HG03175 (cell line): ENCODE measurements around the gene OAS2.

Experiments
- ATAC-seq: cut with Tn5 transposase; IDR thresholded peaks from one replicate; pipeline ENCODE4 v1.9.1; 2021; ENCODE audit warnings: mild to moderate bottlenecking, moderate library complexity; ENCODE audit not compliant: unreplicated experiment

Gene OAS2

DNA sequence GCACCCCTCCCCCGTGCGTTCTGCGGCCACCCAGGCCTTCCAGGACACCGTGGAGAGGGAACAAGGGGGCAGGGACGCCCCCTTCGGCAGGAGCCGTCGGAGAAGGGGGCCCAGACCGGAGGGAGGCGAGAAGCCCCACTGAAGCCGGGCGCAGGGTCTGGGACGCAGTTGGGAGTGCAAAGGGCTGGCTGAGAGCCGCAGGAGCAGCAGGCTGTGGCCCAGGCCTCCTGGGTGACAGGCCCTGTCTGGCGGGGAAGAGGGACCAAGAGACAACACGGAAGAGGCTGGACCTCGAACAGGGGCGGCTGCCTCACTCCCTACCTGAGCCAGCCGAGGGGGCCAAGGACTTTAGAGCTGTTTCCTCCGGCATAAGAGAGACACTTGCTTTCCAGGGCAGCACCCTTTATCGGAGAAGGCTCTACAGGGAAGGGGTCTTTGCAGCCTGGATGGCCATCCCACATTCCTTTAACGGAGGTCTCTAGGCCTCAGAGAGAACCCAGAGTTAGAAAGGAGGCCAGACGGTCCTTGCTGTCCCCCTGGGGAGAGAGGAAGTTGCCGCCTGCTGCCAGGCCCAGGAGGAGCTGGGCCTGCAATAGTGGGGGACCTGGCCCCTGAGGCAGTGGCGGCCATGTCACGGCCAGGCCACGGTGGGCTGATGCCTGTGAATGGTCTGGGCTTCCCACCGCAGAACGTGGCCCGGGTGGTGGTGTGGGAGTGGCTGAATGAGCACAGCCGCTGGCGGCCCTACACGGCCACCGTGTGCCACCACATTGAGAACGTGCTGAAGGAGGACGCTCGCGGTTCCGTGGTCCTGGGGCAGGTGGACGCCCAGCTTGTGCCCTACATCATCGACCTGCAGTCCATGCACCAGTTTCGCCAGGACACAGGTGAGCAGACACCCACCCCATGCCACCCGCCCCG lies 79.5 kb downstream of the OAS2 start:
- no peak for ATAC-seq

GRCh38 chr12:113058553-113058952 lies 80.2 kb downstream of the OAS2 start:
- ATAC-seq, result no peak

- ATAC-seq, result no peak
Measured at GRCh38 chr12:113059071-113059595, 80.8 kb downstream of the OAS2 start.

- no peak for ATAC-seq
Measured at GRCh38 chr12:113060336-113060960, 82.1 kb downstream of the OAS2 start.

DNA sequence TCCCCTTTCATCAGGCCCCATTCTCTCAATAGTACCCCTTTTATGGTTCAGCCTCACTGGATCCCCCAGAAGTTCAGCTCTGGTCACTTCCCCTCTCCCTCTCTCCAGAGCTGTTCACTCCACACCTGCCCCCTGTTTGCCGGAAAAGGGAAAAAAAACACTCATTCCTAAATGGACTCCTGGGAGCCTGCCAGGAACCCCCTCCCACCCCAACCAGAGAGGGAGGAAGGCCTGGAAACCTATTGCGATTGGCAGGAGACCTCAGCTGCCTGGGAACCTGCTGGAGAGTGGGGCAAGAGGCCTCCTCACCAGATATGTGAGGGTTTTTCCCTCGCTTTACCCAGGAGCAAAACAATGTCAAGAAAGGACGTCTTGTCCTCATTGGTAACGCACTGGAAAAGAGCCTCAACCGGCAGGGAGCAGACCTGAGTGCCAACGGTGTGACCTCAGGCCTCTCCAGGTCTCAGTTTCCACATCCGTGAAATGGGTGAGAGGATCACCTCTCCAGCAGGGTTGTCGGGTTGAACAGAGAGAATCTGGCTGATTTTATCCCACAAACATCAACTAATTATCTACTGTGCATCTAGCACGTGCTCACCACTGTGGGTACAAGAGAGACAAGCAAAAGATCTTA lies 82.9 kb downstream of the OAS2 start:
- no peak for ATAC-seq
